Left renal cortex interstitium (tissue), 4 donors: ENCODE data around the gene EML1. TPM values are rescaled to one million over a fixed set of nuclear protein-coding genes. Genes with fewer than 3 reads are reported as not detected.
"Not testable (repeated sequence)": the region's sequence is repeated elsewhere in the genome, so short reads cannot be mapped to it uniquely, and the experiment has no call there.

ENCODE experiments used
- DNase-seq, 4 donors: peaks; one replicate each; pipeline ENCODE4 v3.0.0-alpha.2; 2013; ENCODE audit warnings: low read depth in 4 of 4, low spot score in 2 of 4, missing footprints in 1 of 4
- polyA plus RNA-seq, 4 donors: library from polyadenylated mRNA; unstranded; fragments of 120-200 nt; gene quantifications; one replicate each; pipeline ENCODE4 v1.2.1, GENCODE V29; 2013; ENCODE audit not compliant: insufficient read length in 4 of 4

The EML1 gene
- polyA plus RNA-seq, 4 donors = 26.6 to 37.5 (median 35.1) TPM

DNA sequence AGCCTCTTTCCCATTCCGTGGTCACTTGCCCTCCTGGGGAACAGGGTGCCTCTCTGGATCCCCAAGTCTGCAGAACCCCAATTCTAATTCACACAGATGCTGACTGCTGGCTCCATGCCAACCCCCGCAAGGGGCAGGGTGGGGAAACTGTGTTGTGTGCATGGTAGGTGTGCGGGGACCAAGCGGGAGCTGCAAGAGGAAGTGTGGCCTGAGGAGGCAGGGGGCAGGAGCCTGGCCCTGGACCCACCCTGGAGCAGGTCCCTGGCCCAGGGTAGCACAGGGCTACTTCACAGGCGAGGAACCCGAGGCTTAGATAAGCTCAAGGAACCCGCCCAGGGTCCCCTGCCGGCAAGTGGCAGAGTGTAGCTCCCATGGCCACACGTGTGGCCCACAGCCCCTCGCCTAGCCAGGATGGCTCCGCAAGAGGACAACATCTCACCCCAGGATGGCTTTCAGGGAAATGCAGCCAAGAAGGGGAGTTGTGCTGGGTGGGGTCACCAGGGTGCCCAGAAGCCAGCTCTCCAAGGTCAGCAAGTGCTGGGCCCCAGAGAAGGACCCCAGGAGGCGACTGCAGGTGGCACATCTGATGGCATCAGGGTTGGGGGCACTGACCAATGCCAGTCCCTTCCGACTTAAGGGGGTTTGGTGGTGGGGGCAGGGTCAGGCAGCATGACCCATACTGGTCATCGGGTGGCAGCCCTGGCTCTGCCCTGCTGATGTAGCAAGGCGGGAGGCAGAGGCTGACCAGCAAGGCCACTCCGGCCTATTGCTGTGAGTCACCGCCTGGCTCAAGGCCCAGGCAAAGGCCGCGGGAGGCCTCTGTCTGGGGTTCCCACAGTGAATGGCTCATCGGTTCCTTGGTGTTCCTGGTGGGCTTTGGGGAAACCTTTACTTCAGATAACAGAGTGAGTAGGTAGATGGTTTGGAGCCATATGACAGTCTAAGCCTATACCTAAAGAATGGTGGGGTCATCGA lies 37.3 kb upstream of the EML1 start:
- no peak for DNase-seq

- no peak for DNase-seq
Measured at GRCh38 chr14:99756796-99757195, 36.4 kb upstream of the EML1 start.

DNA sequence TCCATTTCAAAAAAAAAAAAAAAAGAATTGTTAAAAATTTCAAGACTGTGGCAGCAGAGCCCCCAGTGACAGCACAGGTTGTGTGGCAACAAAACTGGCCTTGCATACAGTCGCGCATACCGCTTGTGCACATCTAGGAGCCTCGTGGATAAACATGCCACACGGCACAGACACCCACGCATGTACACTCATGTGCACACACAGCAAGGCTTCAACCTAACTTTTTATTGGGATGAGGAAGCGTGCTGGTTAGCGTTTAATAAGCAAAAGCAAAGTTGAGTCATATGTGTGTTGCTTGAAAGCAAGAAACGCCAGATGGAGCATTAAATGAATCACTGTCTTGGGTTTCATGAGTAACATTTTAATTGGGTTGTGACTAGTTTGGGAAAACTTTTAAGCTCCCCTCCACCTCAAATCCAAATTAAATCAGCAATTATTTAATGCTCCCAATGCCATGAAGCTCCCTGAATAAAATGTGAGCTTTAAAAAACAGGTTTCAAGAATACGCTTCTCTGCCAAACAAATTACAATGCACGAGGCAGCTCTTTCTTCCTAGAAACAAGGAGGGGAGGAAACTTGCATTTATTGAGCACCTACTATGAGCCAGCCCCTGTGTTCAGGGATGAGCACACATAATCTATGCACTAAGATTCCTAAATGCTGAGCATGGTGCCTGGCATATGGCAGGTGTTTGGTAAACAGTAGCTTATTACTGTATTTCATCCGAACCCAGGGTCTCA lies 35.7 kb upstream of the EML1 start:
- no peak for DNase-seq

DNA sequence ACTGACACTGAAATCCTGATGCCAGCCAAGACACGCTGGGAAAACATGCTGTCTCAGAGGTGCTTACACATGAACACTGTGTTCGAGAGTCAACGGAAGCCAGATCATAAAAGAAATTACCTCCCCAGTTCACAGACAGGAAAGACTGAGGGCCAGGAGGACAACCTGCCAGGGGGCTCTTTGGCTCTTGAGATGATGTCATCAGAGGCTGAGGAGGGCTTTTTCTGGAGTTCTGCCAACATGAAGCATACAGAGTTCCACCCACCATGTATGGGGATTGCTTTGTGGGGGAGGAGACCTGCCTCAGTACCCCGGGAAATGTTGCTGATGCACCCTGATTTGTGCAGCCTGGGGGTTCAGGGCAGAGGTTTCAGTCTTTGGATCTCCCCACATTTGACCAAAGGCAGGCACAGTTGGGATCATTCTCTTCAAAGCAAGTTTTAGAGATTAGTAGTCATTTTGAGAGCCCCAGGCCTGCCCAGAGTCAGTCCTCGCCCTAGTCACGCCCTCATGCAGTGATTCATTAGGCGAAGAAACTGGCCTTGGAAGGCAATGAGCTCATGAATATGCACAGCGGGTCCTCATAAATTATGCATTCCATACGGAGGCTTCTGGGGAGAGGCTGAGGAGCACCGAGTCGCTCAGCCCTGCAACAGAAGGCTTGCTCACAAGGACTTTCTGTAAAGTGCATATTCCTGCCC lies 34.9 kb upstream of the EML1 start:
- peak in 1 of 4 donors; percentile 74 for DNase-seq

- no peak for DNase-seq
Measured at GRCh38 chr14:99758872-99759545, 34.2 kb upstream of the EML1 start.

DNA sequence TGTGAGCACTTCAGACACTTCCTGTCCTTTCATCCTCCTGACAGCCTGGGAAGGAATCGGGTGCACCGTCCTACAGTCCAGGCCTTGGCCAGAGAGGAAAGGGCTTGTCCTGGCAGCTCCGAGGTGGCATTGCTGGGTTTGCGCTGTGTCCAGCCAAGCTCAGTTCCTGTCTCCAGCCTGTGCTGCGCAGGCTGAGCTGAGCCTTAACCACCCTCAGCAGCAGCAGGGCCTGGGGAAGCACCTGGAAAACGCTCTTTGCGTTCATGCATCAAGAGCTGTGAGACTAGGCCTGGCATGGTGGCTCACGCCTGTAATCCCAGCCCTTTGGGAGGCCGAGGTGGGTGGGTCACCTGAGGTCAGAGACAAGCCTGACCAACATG lies 33.7 kb upstream of the EML1 start:
- DNase-seq = no peak

DNA sequence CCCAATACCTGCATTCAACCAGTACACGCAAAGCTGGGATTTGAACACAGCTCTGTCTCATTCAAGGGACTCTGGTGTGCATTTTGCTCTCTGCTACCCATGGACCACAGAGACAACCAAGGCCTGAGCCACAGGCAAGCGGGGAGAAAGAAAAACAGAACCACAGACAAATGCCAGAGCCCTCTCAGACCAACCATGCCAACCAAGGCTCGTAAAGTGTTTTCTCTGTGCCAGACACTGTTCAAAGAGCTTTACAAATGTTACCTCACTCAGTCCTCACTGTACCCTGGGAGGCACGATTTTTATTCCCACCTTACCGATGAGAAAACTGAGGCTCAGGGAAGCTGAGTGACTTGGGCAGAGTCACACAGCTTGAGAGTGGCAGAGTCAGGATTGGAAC lies 32.4 kb upstream of the EML1 start:
- DNase-seq = no peak

GRCh38 chr14:99762911-99763310 lies 30.3 kb upstream of the EML1 start:
- not testable (repeated sequence) for DNase-seq

- no peak for DNase-seq
Measured at GRCh38 chr14:99763527-99764221, 29.5 kb upstream of the EML1 start.

GRCh38 chr14:99764222-99764706 lies 28.9 kb upstream of the EML1 start:
- no peak for DNase-seq

DNA sequence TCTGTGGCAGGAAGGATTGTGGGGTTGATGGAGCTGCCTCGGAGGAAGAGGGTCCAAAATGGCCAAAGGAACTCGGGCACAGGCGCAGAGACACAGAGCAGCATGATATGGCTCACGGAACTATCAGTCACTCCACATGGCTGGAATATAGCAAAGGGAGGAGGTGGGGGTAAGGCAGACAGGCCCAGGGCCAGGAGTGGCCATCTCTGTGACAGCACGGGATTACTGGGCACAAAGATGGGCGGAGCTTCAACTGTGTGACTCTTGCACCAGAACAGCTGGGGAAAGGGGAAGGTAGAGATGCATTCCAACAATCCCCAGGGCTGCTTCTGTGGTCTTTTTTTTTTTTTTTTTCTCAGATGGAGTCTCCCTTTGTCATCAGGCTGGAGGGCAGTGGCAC lies 24.8 kb upstream of the EML1 start:
- DNase-seq = no peak

DNA sequence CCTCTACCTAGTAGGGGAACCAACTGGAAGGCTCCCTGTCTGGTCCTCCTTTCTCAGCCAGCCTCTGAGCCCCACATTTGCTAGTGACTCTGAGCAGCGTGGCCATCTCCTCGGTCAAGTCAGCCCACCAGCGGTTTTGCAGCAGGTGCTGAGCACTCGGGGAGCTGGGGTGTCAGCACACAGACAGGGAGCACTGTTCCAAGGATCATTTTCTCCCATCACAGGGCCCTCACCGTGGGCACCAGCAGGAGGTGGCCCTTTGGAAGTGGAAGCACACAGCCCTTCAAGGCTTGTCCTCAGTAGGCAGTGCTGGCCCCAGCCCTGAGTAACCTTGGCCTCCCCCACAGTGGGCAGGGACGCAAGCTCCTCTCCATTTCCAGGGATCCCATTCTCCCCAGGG lies 24.1 kb upstream of the EML1 start:
- no peak for DNase-seq

GRCh38 chr14:99769799-99770198 lies 23.4 kb upstream of the EML1 start:
- DNase-seq = no peak

- no peak for DNase-seq
Measured at GRCh38 chr14:99772371-99773283, 20.6 kb upstream of the EML1 start.

DNA sequence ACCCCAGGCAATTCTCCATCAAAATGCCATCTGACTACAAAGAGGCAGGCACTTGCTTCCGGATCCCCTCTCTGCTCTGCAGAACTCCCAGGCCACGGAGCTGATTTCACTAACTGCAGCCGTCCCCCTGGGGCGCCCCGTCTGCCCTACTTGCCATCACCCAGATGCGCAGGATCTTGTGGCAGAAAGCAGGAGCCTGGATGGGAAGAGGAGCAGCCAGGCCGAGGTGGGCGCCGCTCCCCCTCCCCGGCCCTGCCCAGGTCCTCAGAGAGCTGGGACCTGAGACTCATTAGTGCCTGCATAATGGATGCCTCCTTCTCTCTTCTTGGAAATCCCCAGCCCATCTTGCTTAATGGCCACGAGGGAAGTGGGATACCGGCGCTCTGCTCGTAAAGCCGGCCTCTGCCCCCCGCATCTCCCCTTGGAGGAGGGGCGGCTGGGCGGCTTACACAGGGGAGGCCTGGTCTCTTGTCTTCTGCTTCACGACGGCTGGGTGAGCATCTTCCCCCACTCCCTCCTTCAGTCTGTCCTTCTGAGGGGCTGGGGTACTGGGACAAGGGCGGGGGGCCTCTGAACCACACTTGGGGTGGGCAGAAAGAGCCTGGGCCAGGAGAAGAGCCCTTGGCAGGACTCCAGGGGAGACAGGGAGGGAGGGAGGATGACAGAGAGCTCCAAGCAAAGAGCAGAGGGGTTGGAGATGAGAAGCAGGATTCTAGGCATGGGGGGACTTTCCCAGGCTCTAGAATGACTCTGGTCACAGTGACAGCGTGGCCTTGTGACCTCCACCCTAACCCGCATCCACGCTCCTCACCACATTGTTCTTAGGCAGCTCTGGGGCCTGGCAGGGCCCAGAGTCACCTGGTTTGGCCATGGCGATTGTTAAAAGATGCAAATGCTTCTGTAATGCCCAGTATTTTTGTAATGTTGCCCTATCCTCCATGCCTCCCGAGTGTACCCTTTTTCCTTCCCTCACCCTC lies 19.4 kb upstream of the EML1 start:
- no peak for DNase-seq

DNA sequence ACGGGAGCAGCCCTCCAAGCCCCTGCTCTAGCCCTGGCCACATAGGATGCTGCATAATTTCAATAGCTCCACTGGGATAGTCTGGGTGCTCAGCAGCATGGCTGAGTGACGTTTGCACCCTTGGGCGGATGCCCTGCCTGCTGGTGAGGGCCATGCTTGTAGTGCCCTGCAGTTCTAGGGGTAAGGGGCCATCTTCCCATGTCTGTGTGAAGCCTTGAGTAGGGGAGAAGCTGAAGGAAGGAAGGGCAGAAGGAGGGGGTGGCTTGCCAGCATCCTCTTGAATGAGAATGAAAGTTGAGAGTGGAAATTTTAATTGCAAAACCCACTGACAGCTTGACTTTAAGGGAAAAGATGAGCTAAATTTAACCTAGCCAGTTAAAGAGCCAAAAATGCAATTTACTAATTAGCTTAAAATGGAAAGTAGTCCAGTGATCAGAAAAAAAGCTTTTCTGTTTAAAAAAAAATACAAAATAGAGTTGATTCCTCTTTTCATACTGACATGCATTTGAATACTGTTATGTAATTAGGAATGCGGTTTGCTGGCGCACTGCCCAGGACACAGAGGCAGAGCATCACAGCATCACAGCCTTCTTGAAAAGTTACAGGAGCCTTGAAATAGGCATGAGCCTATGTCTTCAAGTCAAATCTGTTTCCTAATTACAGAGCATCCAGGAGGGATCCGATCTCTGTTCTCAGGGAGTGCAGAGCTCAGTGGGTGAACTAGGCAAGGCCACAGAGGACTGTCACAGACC lies 18.5 kb upstream of the EML1 start:
- no peak for DNase-seq

DNA sequence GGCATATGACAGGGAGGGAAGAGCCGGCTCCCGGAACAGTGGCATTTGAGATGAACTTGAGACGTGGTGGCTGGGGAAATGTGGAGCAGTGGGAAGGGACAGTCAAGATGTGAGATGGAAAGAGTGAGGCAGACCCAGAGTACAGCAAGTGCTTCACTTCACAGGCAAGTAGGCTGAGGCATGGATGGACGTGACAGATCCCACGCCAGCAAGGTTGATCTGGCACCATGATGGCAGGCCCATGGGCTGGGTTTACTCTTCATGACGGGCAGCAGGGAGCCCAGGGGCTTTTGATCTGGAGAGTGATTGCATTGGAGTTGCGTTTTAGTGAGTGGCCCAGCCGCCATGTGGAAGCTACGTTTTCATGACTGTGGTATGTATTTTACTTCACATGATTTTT lies 17.9 kb upstream of the EML1 start:
- DNase-seq = no peak
